Measurements from ENCODE around the gene PPM1G.
A peak's percentile ranks its signal among the peaks of the same experiment; 100 is the strongest.

PPM1G gene

GRCh38 chr2:27412419-27413152 lies 3.2 kb upstream of the PPM1G start:
- no peak for DNase-seq

GRCh38 chr2:27408601-27409320 lies 630 bp downstream of the PPM1G start:
- peak; percentile 52 for DNase-seq

GRCh38 chr2:27407798-27408491 lies 1.4 kb downstream of the PPM1G start:
- DNase-seq, result no peak

GRCh38 chr2:27400348-27401135 lies 8.8 kb downstream of the PPM1G start:
- no peak for DNase-seq

GRCh38 chr2:27398962-27399361 lies 10.4 kb downstream of the PPM1G start:
- no peak for DNase-seq

- DNase-seq, result no peak
Observed at GRCh38 chr2:27393225-27393624, 16.2 kb downstream of the PPM1G start.

- no peak for DNase-seq
Observed at GRCh38 chr2:27390822-27391679, 18.3 kb downstream of the PPM1G start.

GRCh38 chr2:27381577-27382181 lies 27.7 kb downstream of the PPM1G start:
- no peak for DNase-seq

- DNase-seq, result peak; percentile 93
Observed at GRCh38 chr2:27380626-27381545, 28.5 kb downstream of the PPM1G start, which contains the start of gene ZNF513. Gene ZNF513, minus strand, starts transcription at chr2:27380734. Its CDS starts 208 bp downstream, at chr2:27380526.

- peak; percentile 75 for DNase-seq
Observed at GRCh38 chr2:27379836-27380625, 29.4 kb downstream of the PPM1G start.

GRCh38 chr2:27379383-27379835 lies 30.0 kb downstream of the PPM1G start:
- no peak for DNase-seq

- no peak for DNase-seq
Observed at GRCh38 chr2:27378809-27379290, 30.5 kb downstream of the PPM1G start.

GRCh38 chr2:27378096-27378808 lies 31.1 kb downstream of the PPM1G start:
- DNase-seq, result no peak

GRCh38 chr2:27377618-27378095 lies 31.7 kb downstream of the PPM1G start:
- no peak for DNase-seq

GRCh38 chr2:27376866-27377617 lies 32.3 kb downstream of the PPM1G start:
- no peak for DNase-seq

GRCh38 chr2:27376151-27376865 lies 33.1 kb downstream of the PPM1G start:
- DNase-seq, result no peak
